HCT116 (cell line): ENCODE data around the gene SYNJ1. TPM values are rescaled to one million over a fixed set of nuclear protein-coding genes. Genes with fewer than 3 reads are reported as not detected.

Source experiments
- ATAC-seq: fragments of 200-7000 bp; cut with Tn5 transposase; 2 replicates; pipeline ENCODE4 v1.9.1; 2020; ENCODE audit warnings: mild to moderate bottlenecking, moderate library complexity
- Bru-seq: library from RNA; stranded (reverse); fragments of 400-500 nt; gene quantifications from one replicate; lab custom pipeline; 2021; lab: Mats Ljungman, UMichigan
- BruChase-seq, 2 experiments: library from RNA; stranded (reverse); fragments of 400-500 nt; gene quantifications; one replicate each; lab custom pipeline; 2021; lab: Mats Ljungman, UMichigan
- BruUV-seq: library from RNA; stranded (reverse); fragments of 400-500 nt; replicated peaks from 2 replicates; lab custom pipeline; 2021; lab: Mats Ljungman, UMichigan
- CTCF ChIA-PET: fragments of 300-600 bp; sonication (Branson Sonifier 250); formaldehyde crosslinking; loops from one replicate; lab custom pipeline; 2021; ENCODE audit warnings: antibody characterized with exemption; lab: Charles Lee
- POLR2A ChIA-PET: fragments of 300-600, 350-600 bp; sonication (Branson Sonifier 250); formaldehyde crosslinking; loops from one replicate; lab custom pipeline; 2021; ENCODE audit warnings: antibody characterized with exemption; lab: Charles Lee
- RAD21 ChIA-PET, 2 experiments: fragments of 300-600 bp; sonication (Branson Sonifier 250); formaldehyde crosslinking; loops; one replicate each; lab custom pipeline; 2023; ENCODE audit warnings: low total read pairs in 2 of 2; ENCODE audit not compliant: uncharacterized antibody in 2 of 2, unreplicated experiment in 2 of 2, low non-redundant PET in 1 of 2; lab: Charles Lee
- DNase-seq: peaks from one replicate; pipeline ENCODE4 v3.0.0-alpha.2; 2010; ENCODE audit warnings: low read depth, low spot score
- H2AFZ ChIP-seq: fragments of 200-600 bp; shearing (Covaris generic), sonication (generic); 2 replicates; pipeline ENCODE4 v1.6.1; 2017; ENCODE audit warnings: low read depth, mixed run types, mixed read lengths, antibody characterized with exemption, low read length; ENCODE audit not compliant: poor library complexity, severe bottlenecking
- H3K27ac ChIP-seq: 2 replicates; pipeline ENCODE4 v1.5.1; 2012; ENCODE audit warnings: low read depth, low read length
- H3K27me3 ChIP-seq: fragments of 200-600 bp; sonication (generic); 2 replicates; pipeline ENCODE4 v1.6.1; 2016; ENCODE audit warnings: mixed run types, low read length, mixed read lengths; ENCODE audit not compliant: insufficient read depth
- H3K36me3 ChIP-seq, 2 experiments: fragments of 200-500 bp in 1 of 2; fragments of 200-600 bp in 1 of 2; sonication (Bioruptor generic) in 1 of 2; sonication (generic) in 1 of 2; 2 replicates each; pipeline versions ENCODE4 v1.5.1 to v1.6.1; 2014 to 2016; ENCODE audit warnings: low read length in 2 of 2, inconsistent platforms in 1 of 2, mixed read lengths in 1 of 2, mixed run types in 1 of 2; ENCODE audit not compliant: insufficient read depth in 2 of 2, control insufficient read depth in 1 of 2
- H3K4me1 ChIP-seq, 2 experiments: fragments of 200-600 bp in 1 of 2; sonication (generic) in 1 of 2; 2 replicates each; pipeline versions ENCODE4 v1.5.1 to v1.6.1; 2012 to 2017; ENCODE audit warnings: low read length in 2 of 2, inconsistent platforms in 1 of 2, mild to moderate bottlenecking in 1 of 2, mixed read lengths in 1 of 2, mixed run types in 1 of 2, moderate library complexity in 1 of 2; ENCODE audit not compliant: insufficient read depth in 2 of 2, control insufficient read depth in 1 of 2
- H3K4me2 ChIP-seq: fragments of 200-600 bp; sonication (generic); 2 replicates; pipeline ENCODE4 v1.6.1; 2017; ENCODE audit warnings: mixed run types, low read length, mixed read lengths
- H3K4me3 ChIP-seq, 2 experiments: fragments of 200-600 bp in 1 of 2; sonication (generic) in 1 of 2; replicated peaks in 1 of 2; 2 replicates each; pipeline ENCODE4 v1.5.1; 2011 to 2016; ENCODE audit warnings: low read length in 2 of 2, control low read depth in 1 of 2, low read depth in 1 of 2, mild to moderate bottlenecking in 1 of 2, mixed read lengths in 1 of 2, mixed run types in 1 of 2
- H3K79me2 ChIP-seq: fragments of 200-600 bp; sonication (generic); 2 replicates; pipeline ENCODE4 v1.6.1; 2017; ENCODE audit warnings: mild to moderate bottlenecking, mixed run types, low read length, moderate library complexity, mixed read lengths; ENCODE audit not compliant: insufficient read depth
- H3K9ac ChIP-seq: fragments of 200-600 bp; sonication (generic); 2 replicates; pipeline ENCODE4 v1.6.1; 2016; ENCODE audit warnings: low read length, mixed read lengths
- H3K9me2 ChIP-seq: fragments of 200-600 bp; sonication (generic), shearing (Covaris generic); 2 replicates; pipeline ENCODE4 v1.6.1; 2017; ENCODE audit warnings: mixed run types, mild to moderate bottlenecking, moderate library complexity; ENCODE audit not compliant: insufficient read depth
- H3K9me3 ChIP-seq, 2 experiments: fragments of 200-500 bp in 1 of 2; fragments of 200-600 bp in 1 of 2; sonication (Bioruptor generic) in 1 of 2; sonication (generic) in 1 of 2; 2 replicates each; pipeline ENCODE4 v1.6.1; 2014 to 2017; ENCODE audit warnings: low read length in 2 of 2, mixed read lengths in 2 of 2, inconsistent platforms in 1 of 2, low read depth in 1 of 2, mild to moderate bottlenecking in 1 of 2, mixed run types in 1 of 2, moderate library complexity in 1 of 2; ENCODE audit not compliant: control insufficient read depth in 1 of 2, insufficient read depth in 1 of 2
- H4K20me1 ChIP-seq: fragments of 200-600 bp; sonication (generic), shearing (Covaris generic); 2 replicates; pipeline ENCODE4 v1.6.1; 2017; ENCODE audit warnings: mixed run types, mild to moderate bottlenecking, moderate library complexity; ENCODE audit not compliant: insufficient read depth
- CEBPB ChIP-seq: IDR thresholded peaks from 2 replicates; pipeline ENCODE4 v1.6.1; 2012; ENCODE audit warnings: low read depth
- EZH2 ChIP-seq: fragments of 200-600 bp; sonication (generic); IDR thresholded peaks from 2 replicates; pipeline ENCODE4 v1.6.1; 2017; ENCODE audit warnings: antibody characterized with exemption, mixed run types
- JUND ChIP-seq: IDR thresholded peaks from 2 replicates; pipeline ENCODE4 v1.6.1; 2012
- POLR2A ChIP-seq: IDR thresholded peaks from 2 replicates; pipeline ENCODE4 v1.7.0; 2011; ENCODE audit warnings: borderline replicate concordance; ENCODE audit not compliant: insufficient read depth, insufficient read length; ENCODE audit errors: extremely low read depth
- POLR2AphosphoS5 ChIP-seq: IDR thresholded peaks from 2 replicates; pipeline ENCODE4 v1.6.1; 2011; ENCODE audit warnings: mild to moderate bottlenecking, low read depth, low read length, moderate library complexity
- RAD21 ChIP-seq: IDR thresholded peaks from 2 replicates; pipeline ENCODE4 v1.6.1; 2012; ENCODE audit warnings: low read depth, mild to moderate bottlenecking
- SIN3A ChIP-seq: IDR thresholded peaks from 2 replicates; pipeline ENCODE4 v1.6.1; 2012; ENCODE audit warnings: low read depth
- SRF ChIP-seq: IDR thresholded peaks from 2 replicates; pipeline ENCODE4 v1.6.1; 2012; ENCODE audit warnings: low read depth
- YY1 ChIP-seq: IDR thresholded peaks from 2 replicates; pipeline ENCODE4 v1.6.1; 2011; ENCODE audit warnings: low read length, low read depth, moderate library complexity, mild to moderate bottlenecking; ENCODE audit not compliant: insufficient replicate concordance; ENCODE audit errors: extremely low read depth
- ZFX ChIP-seq: fragments of 450-650 bp; IDR thresholded peaks from 2 replicates; pipeline ENCODE4 v1.6.1; 2017
- ZNF274 ChIP-seq: fragments of 200-500 bp; sonication (Bioruptor generic); IDR thresholded peaks from 2 replicates; pipeline ENCODE4 v1.6.1; 2014; ENCODE audit warnings: mild to moderate bottlenecking, low read depth, low read length, inconsistent platforms
- intact Hi-C: fragments of 100-400 bp; cut with micrococcal nuclease; formaldehyde crosslinking; loops from 2 replicates; pipeline ENCODE4 v1.10.0; 2022
- long read RNA-seq: library from polyadenylated mRNA; unstranded; transcript quantifications from one replicate; pipeline ENCODE4 v2.0.0, GENCODE V29; 2021; ENCODE audit not compliant: unreplicated experiment
- polyA plus RNA-seq: library from polyadenylated mRNA; unstranded; fragments of >200 nt; gene quantifications from 2 replicates; pipeline ENCODE4 v1.2.1, GENCODE V29; 2012; ENCODE audit warnings: missing spikeins
- total RNA-seq: library from RNA; stranded (reverse); gene quantifications from one replicate; pipeline ENCODE4 v1.2.1, GENCODE V29; 2021; ENCODE audit not compliant: unreplicated experiment
- TF ChIP-seq, protein P1 (sequence below): IDR thresholded peaks from 2 replicates; pipeline ENCODE4 v1.6.1; 2012
- TF ChIP-seq, protein P2 (sequence below): IDR thresholded peaks from 2 replicates; pipeline ENCODE4 v1.6.1; 2012
- TF ChIP-seq, protein P3 (sequence below): IDR thresholded peaks from 2 replicates; pipeline ENCODE4 v1.6.1; 2011; ENCODE audit warnings: mild to moderate bottlenecking, low read length, moderate library complexity; ENCODE audit not compliant: insufficient replicate concordance; ENCODE audit errors: extremely low read depth
- TF ChIP-seq, protein P4 (sequence below), 3 experiments: fragments of 200-600 bp in 1 of 3; sonication (generic) in 1 of 3; IDR thresholded peaks in 2 of 3; conservative IDR thresholded peaks in 1 of 3; 2 replicates each; pipeline ENCODE4 v1.5.1; 2012 to 2017; ENCODE audit warnings: low read depth in 2 of 3, low read length in 2 of 3, antibody characterized with exemption in 1 of 3, borderline replicate concordance in 1 of 3, control low read depth in 1 of 3, mild to moderate bottlenecking in 1 of 3, mixed read lengths in 1 of 3, mixed run types in 1 of 3, moderate library complexity in 1 of 3; ENCODE audit not compliant: insufficient read depth in 1 of 3

The SYNJ1 gene, protein sequence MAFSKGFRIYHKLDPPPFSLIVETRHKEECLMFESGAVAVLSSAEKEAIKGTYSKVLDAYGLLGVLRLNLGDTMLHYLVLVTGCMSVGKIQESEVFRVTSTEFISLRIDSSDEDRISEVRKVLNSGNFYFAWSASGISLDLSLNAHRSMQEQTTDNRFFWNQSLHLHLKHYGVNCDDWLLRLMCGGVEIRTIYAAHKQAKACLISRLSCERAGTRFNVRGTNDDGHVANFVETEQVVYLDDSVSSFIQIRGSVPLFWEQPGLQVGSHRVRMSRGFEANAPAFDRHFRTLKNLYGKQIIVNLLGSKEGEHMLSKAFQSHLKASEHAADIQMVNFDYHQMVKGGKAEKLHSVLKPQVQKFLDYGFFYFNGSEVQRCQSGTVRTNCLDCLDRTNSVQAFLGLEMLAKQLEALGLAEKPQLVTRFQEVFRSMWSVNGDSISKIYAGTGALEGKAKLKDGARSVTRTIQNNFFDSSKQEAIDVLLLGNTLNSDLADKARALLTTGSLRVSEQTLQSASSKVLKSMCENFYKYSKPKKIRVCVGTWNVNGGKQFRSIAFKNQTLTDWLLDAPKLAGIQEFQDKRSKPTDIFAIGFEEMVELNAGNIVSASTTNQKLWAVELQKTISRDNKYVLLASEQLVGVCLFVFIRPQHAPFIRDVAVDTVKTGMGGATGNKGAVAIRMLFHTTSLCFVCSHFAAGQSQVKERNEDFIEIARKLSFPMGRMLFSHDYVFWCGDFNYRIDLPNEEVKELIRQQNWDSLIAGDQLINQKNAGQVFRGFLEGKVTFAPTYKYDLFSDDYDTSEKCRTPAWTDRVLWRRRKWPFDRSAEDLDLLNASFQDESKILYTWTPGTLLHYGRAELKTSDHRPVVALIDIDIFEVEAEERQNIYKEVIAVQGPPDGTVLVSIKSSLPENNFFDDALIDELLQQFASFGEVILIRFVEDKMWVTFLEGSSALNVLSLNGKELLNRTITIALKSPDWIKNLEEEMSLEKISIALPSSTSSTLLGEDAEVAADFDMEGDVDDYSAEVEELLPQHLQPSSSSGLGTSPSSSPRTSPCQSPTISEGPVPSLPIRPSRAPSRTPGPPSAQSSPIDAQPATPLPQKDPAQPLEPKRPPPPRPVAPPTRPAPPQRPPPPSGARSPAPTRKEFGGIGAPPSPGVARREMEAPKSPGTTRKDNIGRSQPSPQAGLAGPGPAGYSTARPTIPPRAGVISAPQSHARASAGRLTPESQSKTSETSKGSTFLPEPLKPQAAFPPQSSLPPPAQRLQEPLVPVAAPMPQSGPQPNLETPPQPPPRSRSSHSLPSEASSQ (N-terminal part only)
- total RNA-seq (7.2 TPM), Bru-seq, nascent RNA (percentile 51 among the genes with signal in this experiment), BruChase-seq, experiment 1, labeled RNA remaining after a 6-hour chase (percentile 52 among the genes with signal in this experiment), BruChase-seq, experiment 2, labeled RNA remaining after a 2-hour chase (percentile 50 among the genes with signal in this experiment)
- 1.5 and 2.0 TPM in 2 replicates for polyA plus RNA-seq
- long read RNA-seq, partial matches to known transcripts, result 3 of 6 reads
- long read RNA-seq, other reads (novel, unspliced or antisense), result 3 of 6 reads

DNA sequence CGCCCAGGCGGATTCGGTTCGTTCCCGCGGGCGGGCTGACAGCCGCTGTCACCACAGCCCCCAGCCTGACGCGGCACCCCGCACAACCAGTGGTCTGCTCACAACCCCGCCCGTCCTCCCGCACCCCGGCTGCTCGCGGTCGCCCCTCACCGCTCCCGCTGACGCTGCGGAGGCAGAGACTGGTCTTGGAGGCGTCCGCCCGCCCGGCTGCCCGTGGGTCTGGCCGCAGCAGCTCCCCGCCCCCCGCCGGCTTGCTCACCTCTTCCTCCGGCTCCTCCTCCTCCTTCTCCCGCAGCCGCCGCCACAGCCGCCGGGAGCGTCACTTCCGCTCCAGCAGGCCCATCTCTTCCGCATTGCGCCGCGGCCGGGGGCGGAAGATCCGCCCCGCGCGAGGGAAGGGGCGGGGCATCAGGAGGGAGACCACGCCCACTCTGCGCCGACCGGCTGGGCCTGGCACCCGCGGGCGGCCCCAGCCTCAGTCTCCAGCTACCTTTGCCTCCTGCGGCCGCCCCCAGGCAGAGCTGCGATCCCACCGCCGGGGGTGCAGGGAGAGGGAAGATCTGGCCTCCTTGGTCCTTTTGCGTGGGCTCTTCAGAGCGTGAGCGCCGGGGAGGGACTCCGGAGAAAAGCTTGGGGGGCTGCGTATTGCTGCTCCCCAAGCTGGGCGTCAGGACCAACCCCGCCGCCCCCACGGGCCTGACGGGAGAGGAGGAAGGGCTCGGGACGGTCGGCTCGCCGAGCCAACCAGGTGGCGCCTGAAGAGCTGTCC is at the start of gene SYNJ1:
SYNJ1 (minus strand) TSS at position 327 of the 769 bp plus-strand sequence. CDS start 1,118 bp downstream, outside the sequence.
- H3K36me3 ChIP-seq, result no peaks in the 10 kb centered on the region; a peak in 1 of 4 replicates
- H4K20me1 ChIP-seq, result no peaks in the 10 kb centered on the region
- peak within 1 kb of the TSS; percentile 87 for H3K4me2 ChIP-seq
- H3K9ac ChIP-seq, result peak within 1 kb of the TSS; percentile 68
- POLR2A ChIA-PET, result interaction anchor here (1.2 to 2.1 kb wide), 3 partner anchors 11 to 115 kb away, joined by 3 to 4 read pairs (median 3); partner anchors contain the start of genes CFAP298 and PAXBP1
- H3K9me2 ChIP-seq, result no peaks in the 10 kb centered on the region
- CTCF ChIA-PET, result no interaction called here
- intact Hi-C loops, result loop anchor here (5.0 kb wide), 1 partner anchor 44 kb away; the partner anchor contains the start of gene PAXBP1
- RAD21 ChIA-PET, result no interaction called here
- H2AFZ ChIP-seq, result no peak within 1 kb of the TSS
- ATAC-seq, result peak; percentile 97
- no TSS peak for BruUV-seq
- H3K9me3 ChIP-seq, result no peaks in the 10 kb centered on the region
- H3K4me1 ChIP-seq, result peaks cover 8 to 16% of the 10 kb centered on the region in 2 experiments
- peak within 1 kb of the TSS; percentile 72 to 78 for H3K4me3 ChIP-seq
- H3K27ac ChIP-seq, result peak within 1 kb of the TSS; percentile 73
- peak; percentile 73 for DNase-seq
- H3K27me3 ChIP-seq, result no peaks in the 10 kb centered on the region
- H3K79me2 ChIP-seq, result no peaks in the 10 kb centered on the region
- TF ChIP-seq, protein P1, sequence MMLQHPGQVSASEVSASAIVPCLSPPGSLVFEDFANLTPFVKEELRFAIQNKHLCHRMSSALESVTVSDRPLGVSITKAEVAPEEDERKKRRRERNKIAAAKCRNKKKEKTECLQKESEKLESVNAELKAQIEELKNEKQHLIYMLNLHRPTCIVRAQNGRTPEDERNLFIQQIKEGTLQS, result no peak
- TF ChIP-seq, protein P2, sequence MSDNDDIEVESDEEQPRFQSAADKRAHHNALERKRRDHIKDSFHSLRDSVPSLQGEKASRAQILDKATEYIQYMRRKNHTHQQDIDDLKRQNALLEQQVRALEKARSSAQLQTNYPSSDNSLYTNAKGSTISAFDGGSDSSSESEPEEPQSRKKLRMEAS, result 0 out of 2 replicates have a peak, but pooled peaks have one; percentile 41
- TF ChIP-seq EZH2 (no peak), ZNF274 (no peak), ZFX (peak; percentile 62), YY1 (no peak), RAD21 (no peak), SRF (no peak), SIN3A (peak; percentile 72; the same call in 1 of the 2 replicates), POLR2A (peak; percentile 57), CEBPB (no peak), JUND (no peak), POLR2AphosphoS5 (peak; percentile 52; the same call in 1 of the 2 replicates)
- TF ChIP-seq, protein P3, sequence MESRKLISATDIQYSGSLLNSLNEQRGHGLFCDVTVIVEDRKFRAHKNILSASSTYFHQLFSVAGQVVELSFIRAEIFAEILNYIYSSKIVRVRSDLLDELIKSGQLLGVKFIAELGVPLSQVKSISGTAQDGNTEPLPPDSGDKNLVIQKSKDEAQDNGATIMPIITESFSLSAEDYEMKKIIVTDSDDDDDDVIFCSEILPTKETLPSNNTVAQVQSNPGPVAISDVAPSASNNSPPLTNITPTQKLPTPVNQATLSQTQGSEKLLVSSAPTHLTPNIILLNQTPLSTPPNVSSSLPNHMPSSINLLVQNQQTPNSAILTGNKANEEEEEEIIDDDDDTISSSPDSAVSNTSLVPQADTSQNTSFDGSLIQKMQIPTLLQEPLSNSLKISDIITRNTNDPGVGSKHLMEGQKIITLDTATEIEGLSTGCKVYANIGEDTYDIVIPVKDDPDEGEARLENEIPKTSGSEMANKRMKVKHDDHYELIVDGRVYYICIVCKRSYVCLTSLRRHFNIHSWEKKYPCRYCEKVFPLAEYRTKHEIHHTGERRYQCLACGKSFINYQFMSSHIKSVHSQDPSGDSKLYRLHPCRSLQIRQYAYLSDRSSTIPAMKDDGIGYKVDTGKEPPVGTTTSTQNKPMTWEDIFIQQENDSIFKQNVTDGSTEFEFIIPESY, result no peak
- TF ChIP-seq, protein P4, sequence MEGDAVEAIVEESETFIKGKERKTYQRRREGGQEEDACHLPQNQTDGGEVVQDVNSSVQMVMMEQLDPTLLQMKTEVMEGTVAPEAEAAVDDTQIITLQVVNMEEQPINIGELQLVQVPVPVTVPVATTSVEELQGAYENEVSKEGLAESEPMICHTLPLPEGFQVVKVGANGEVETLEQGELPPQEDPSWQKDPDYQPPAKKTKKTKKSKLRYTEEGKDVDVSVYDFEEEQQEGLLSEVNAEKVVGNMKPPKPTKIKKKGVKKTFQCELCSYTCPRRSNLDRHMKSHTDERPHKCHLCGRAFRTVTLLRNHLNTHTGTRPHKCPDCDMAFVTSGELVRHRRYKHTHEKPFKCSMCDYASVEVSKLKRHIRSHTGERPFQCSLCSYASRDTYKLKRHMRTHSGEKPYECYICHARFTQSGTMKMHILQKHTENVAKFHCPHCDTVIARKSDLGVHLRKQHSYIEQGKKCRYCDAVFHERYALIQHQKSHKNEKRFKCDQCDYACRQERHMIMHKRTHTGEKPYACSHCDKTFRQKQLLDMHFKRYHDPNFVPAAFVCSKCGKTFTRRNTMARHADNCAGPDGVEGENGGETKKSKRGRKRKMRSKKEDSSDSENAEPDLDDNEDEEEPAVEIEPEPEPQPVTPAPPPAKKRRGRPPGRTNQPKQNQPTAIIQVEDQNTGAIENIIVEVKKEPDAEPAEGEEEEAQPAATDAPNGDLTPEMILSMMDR (IDR thresholded peaks at IDR 0.05 in 2 of 3, conservative IDR thresholded peaks at IDR 0.05 in 1 of 3; ENCODE audit: borderline replicate concordance in 1 of 3, insufficient read depth in 1 of 3, low read depth in 2 of 3, low read length in 2 of 3), result no peak
